ENCODE measurements around the gene GRIK2.

GRIK2 gene

DNA sequence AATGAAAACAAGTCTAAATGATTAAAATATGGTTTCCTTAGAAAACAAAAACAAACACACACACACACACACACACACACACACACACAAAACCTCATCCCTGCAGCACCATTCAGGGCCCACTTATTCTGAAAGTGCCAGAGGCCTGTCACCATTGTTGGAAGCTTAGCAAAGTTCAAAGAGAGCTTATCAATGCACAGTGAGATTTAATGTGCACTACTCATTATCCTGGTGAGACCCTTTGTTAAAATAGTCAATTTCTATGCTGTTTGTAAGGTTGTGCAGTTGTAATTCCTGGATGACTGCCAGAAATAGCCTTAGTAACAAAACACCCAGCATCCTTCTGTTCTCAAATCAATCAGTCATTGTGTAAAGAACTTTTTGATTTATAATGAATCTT, 482.9 kb downstream of the GRIK2 start:
- TF ChIP-seq, protein P1, sequence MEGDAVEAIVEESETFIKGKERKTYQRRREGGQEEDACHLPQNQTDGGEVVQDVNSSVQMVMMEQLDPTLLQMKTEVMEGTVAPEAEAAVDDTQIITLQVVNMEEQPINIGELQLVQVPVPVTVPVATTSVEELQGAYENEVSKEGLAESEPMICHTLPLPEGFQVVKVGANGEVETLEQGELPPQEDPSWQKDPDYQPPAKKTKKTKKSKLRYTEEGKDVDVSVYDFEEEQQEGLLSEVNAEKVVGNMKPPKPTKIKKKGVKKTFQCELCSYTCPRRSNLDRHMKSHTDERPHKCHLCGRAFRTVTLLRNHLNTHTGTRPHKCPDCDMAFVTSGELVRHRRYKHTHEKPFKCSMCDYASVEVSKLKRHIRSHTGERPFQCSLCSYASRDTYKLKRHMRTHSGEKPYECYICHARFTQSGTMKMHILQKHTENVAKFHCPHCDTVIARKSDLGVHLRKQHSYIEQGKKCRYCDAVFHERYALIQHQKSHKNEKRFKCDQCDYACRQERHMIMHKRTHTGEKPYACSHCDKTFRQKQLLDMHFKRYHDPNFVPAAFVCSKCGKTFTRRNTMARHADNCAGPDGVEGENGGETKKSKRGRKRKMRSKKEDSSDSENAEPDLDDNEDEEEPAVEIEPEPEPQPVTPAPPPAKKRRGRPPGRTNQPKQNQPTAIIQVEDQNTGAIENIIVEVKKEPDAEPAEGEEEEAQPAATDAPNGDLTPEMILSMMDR (IDR thresholded peaks at IDR 0.05; ENCODE audit: control insufficient read depth, extremely low read depth, insufficient read depth) = no peak
- no peak for DNase-seq (ENCODE audit: low read depth)
- H3K4me3 ChIP-seq (ENCODE audit: low read depth, low read length) = no peak overlapping the region

DNA sequence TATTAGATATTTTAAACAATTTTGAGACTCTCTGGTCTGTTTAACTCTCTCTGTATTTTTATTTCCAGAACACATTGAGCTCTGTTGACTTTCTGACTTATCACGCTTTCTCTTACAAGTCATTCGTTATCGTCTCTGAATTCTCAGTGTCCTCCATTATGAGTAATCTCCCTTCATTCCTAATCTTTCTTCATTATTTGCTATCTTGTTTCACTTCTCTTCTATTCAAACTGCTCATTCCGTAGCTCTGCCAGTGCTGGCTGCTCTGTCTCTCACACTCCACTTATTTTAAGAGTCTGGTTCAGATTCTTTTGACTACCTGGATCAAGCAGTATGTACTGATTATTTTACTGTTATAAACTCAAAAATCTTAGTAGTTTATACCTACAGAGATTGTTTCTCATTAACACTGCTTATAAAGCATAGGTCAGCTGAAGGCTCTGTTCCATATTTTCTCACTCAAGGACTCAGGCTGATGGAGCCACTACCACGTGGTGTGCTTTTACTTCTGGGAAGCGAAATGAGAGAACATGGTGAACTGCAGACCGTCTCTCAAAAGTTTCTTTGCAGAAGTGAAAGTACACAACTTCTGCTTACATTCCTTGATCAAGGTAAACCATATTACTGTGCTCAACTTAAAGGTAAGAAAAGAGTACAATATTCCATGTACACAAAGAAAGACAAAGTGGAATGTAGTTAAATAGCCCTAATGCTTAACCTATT, 485.2 kb downstream of the GRIK2 start:
- no peak overlapping the region for H3K4me3 ChIP-seq (ENCODE audit: low read depth, low read length)
- TF ChIP-seq, protein P1 (IDR thresholded peaks at IDR 0.05; ENCODE audit: control insufficient read depth, extremely low read depth, insufficient read depth) = no peak
- no peak for DNase-seq (ENCODE audit: low read depth)

DNA sequence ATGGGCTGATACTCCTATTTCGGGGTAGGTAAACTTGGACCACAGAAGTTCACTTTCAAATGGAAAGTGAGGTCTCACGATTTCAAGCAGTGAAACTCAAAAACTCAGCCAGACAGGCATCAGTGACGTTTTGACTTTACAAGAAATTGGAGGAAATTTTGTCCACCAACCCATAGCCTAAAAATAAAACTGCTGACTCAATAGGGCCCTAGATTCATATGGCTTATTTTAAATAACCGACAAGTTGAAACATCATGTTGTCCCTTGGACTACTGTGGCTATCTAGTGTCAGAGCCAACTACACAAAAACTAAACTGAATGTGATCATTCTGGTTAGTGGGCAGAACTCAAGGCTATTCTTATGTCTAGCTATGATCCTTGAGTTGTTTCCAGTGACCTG, 486.3 kb downstream of the GRIK2 start:
- DNase-seq (ENCODE audit: low read depth) = no peak
- H3K4me3 ChIP-seq (ENCODE audit: low read depth, low read length) = no peak overlapping the region
- TF ChIP-seq, protein P1 (IDR thresholded peaks at IDR 0.05; ENCODE audit: control insufficient read depth, extremely low read depth, insufficient read depth) = no peak

DNA sequence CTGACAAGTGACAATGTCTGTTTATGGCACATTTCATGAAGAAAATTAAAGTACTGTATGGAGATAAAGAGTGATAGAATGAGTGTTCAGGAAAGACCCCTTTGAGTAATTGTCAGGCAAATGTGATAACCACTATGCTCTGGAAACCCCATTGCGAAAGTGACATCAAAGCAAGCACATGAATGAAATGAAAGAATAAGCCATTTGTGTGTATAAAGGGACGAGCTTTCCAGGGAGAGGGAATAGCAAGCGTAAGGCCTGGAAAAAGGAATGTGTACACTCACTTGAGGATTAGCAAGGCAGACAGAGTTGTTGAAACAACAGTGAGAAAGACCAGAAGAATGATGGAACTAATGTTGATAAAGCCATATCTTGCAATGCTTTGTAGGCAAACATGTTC, 490.0 kb downstream of the GRIK2 start:
- DNase-seq (ENCODE audit: low read depth) = no peak
- TF ChIP-seq, protein P1 (IDR thresholded peaks at IDR 0.05; ENCODE audit: control insufficient read depth, extremely low read depth, insufficient read depth) = no peak
- no peak overlapping the region for H3K4me3 ChIP-seq (ENCODE audit: low read depth, low read length)

DNA sequence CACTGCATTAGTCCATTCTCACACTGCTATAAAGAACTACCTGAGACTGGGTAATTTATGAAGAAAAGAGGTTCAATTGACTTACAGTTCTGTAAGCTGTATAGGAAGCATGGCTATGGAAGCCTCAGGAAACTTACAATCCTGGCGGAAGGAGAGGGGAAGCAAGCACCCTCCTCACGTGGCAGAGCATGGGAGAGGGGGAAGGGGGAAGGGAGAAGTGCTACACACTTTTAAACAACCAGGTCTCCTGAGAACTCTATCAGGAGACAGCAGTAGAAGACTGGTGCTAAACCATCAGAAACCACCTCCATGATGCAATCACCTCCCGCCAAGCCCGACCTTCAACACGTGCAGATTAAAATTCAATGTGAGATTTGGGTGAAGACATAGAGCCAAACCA, 494.0 kb downstream of the GRIK2 start:
- no peak overlapping the region for H3K4me3 ChIP-seq (ENCODE audit: low read depth, low read length)
- no peak for DNase-seq (ENCODE audit: low read depth)
- TF ChIP-seq, protein P1 (IDR thresholded peaks at IDR 0.05; ENCODE audit: control insufficient read depth, extremely low read depth, insufficient read depth) = no peak

DNA sequence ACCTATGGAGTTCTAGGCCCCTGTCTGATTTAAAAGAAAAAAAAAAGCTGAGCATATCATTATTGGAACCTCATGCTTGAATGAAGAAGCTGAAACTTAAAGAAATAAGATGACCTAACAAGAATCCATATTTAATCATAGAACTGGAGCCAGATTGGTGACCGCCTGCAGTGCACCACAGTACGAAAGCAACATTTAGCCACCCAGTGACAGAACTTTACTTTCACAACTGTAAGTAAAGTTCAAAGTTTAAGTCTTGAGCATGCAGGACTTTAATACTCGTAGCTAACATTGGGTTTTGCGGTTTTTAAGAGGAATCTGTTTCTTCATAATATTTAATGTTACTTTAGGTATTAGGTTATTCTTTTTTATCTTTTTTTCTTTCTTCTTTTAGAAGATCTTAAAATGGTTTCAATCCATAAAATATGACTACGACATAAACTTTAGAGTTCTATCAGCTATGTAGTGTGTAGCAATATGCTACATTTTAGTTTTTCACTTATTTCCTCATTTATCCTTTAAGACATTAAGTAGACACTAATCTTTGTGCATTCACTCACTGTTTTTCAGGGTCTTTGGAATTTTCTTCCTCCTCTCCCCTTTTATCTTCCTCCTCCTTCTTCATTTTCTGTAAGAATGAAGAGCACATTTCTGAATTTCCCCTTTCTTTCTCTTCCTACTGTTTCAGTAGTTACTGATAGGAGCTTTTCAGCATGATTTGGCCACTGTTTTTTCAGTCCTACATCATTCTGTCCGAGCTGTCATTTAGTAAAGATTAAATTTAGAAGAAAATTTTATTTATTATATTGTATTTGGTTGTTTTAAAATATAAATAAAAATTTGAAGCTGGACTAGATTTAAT, 514.1 kb downstream of the GRIK2 start:
- DNase-seq (ENCODE audit: low read depth) = no peak
- TF ChIP-seq, protein P1 (IDR thresholded peaks at IDR 0.05; ENCODE audit: control insufficient read depth, extremely low read depth, insufficient read depth) = no peak
- no peak overlapping the region for H3K4me3 ChIP-seq (ENCODE audit: low read depth, low read length)

All from LNCaP clone FGC (cell line).